PFSK-1 (cell line): ENCODE measurements around the gene CERS6.

Experiments used
- POLR2AphosphoS5 ChIP-seq: IDR thresholded peaks from 2 replicates; pipeline ENCODE4 v1.6.1; 2012; ENCODE audit warnings: low read depth, mild to moderate bottlenecking, control low read depth, low read length, moderate library complexity
- TAF1 ChIP-seq: IDR thresholded peaks from 2 replicates; pipeline ENCODE4 v1.6.1; 2012; ENCODE audit warnings: low read length, control low read depth, borderline replicate concordance; ENCODE audit not compliant: insufficient read depth

DNA sequence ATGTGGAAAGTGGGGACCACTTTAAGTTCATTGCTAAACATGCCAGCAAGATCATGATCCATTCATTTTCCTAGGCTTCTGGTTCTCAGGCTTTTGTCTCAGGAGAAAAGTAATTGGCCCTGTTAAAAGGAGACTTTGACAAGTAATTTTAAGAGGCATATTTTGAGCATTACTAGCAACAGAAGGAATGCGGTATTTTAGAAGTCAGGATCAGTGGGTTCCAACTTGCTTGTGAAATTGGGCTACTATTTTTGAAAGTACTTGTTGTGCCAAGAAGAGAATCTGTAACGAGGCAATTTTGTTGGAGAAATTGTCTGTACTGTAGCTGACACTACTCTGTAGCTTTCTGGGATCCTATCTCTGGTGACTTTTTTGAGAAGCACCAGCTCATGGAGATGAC, 59.4 kb downstream of the CERS6 start:
- TF ChIP-seq POLR2AphosphoS5 = no peak
- no peak for TF ChIP-seq TAF1
